ENCODE measurements around the gene KREMEN1. TPM values are rescaled to one million over a fixed set of nuclear protein-coding genes. Genes with fewer than 3 reads are reported as not detected.

The KREMEN1 gene
- total and polyA plus RNA-seq, 2 donors (not counting 1 experiment from before 2014, with no cell fraction given), result 0.01 TPM; not detected in 1

- H3K4me3 ChIP-seq (ENCODE audit: control extremely low read depth in 1 of 5, extremely low read depth in 1 of 5, insufficient read depth in 1 of 5, low read depth in 2 of 5, low read length in 4 of 5), result no peak overlapping the region
- H3K27ac ChIP-seq (ENCODE audit: low read length in 2 of 2), result no peak overlapping the region
- 99% methylated on average over 7 of the region's 9 CpGs for WGBS (ENCODE audit: insufficient coverage)
- no peak for ATAC-seq (ENCODE audit: low read depth)
- no peaks in the 10 kb centered on the region for H3K9me3 ChIP-seq (ENCODE audit: control extremely low read depth in 1 of 3, control insufficient read depth in 2 of 3, insufficient read depth in 1 of 3, low read length in 2 of 3)
- Mint-ChIP-seq H3K4me3 (no peak overlapping the region), H3K27me3 (peaks cover 53% of the 10 kb centered on the region), H3K4me1 (peaks cover 9% of the 10 kb centered on the region), H3K9me3 (ENCODE audit: insufficient read depth) (no peaks in the 10 kb centered on the region), H3K27ac (no peak overlapping the region)
- ChIA-PET POLR2A (no interaction called here), CTCF (no interaction called here)
- DNase-seq, result no peak
- H3K79me2 ChIP-seq (ENCODE audit: control insufficient read depth, insufficient read depth, low read length), result no peaks in the 10 kb centered on the region
- H4K20me1 ChIP-seq (ENCODE audit: control insufficient read depth, insufficient read depth, low read length, poor library complexity, severe bottlenecking), result no peaks in the 10 kb centered on the region
- H3K4me2 ChIP-seq (replicated peaks; ENCODE audit: low read depth, low read length, poor library complexity, severe bottlenecking), result no peak overlapping the region
- TF ChIP-seq EZH2 (IDR thresholded peaks at IDR 0.05; ENCODE audit: borderline replicate concordance, insufficient read depth, low read depth, low read length, poor library complexity, severe bottlenecking), result no peak
- TF ChIP-seq, protein P1, sequence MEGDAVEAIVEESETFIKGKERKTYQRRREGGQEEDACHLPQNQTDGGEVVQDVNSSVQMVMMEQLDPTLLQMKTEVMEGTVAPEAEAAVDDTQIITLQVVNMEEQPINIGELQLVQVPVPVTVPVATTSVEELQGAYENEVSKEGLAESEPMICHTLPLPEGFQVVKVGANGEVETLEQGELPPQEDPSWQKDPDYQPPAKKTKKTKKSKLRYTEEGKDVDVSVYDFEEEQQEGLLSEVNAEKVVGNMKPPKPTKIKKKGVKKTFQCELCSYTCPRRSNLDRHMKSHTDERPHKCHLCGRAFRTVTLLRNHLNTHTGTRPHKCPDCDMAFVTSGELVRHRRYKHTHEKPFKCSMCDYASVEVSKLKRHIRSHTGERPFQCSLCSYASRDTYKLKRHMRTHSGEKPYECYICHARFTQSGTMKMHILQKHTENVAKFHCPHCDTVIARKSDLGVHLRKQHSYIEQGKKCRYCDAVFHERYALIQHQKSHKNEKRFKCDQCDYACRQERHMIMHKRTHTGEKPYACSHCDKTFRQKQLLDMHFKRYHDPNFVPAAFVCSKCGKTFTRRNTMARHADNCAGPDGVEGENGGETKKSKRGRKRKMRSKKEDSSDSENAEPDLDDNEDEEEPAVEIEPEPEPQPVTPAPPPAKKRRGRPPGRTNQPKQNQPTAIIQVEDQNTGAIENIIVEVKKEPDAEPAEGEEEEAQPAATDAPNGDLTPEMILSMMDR (IDR thresholded peaks at IDR 0.05), result no peak
- no peaks in the 10 kb centered on the region for H3K36me3 ChIP-seq (replicated peaks in 1 of 2; ENCODE audit: control extremely low read depth in 1 of 2, control insufficient read depth in 1 of 2, extremely low read depth in 1 of 2, insufficient read depth in 2 of 2, low read length in 1 of 2)
- peaks cover 8 to 11% of the 10 kb centered on the region in 2 donors for H3K4me1 ChIP-seq (ENCODE audit: control insufficient read depth in 2 of 2, insufficient read depth in 2 of 2, low read length in 2 of 2)
- peaks cover 0 to 34% (median 14%) of the 10 kb centered on the region in 4 experiments for H3K27me3 ChIP-seq (replicated peaks in 1 of 4; ENCODE audit: control extremely low read depth in 1 of 4, control insufficient read depth in 3 of 4, insufficient read depth in 4 of 4, low read length in 3 of 4)
- H2AFZ ChIP-seq (ENCODE audit: insufficient read depth, low read depth, low read length, poor library complexity, severe bottlenecking), result no peak overlapping the region
- no peak overlapping the region for H3K9ac ChIP-seq (ENCODE audit: low read length)
- intact Hi-C loops (cut with micrococcal nuclease), result no loop called here
Measured at GRCh38 chr22:29150701-29151100, 77.9 kb downstream of the KREMEN1 start.

GRCh38 chr22:29151316-29151715 lies 78.5 kb downstream of the KREMEN1 start:
- H3K9me3 Mint-ChIP-seq (ENCODE audit: insufficient read depth), result no peaks in the 10 kb centered on the region
- H3K27ac Mint-ChIP-seq, result no peak overlapping the region
- DNase-seq, result no peak
- TF ChIP-seq, protein P1 (IDR thresholded peaks at IDR 0.05), result no peak
- no peak for TF ChIP-seq EZH2 (IDR thresholded peaks at IDR 0.05; ENCODE audit: borderline replicate concordance, insufficient read depth, low read depth, low read length, poor library complexity, severe bottlenecking)
- no peaks in the 10 kb centered on the region for H4K20me1 ChIP-seq (ENCODE audit: control insufficient read depth, insufficient read depth, low read length, poor library complexity, severe bottlenecking)
- ChIA-PET POLR2A (no interaction called here), CTCF (no interaction called here)
- H3K79me2 ChIP-seq (ENCODE audit: control insufficient read depth, insufficient read depth, low read length), result no peaks in the 10 kb centered on the region
- no peaks in the 10 kb centered on the region for H3K9me3 ChIP-seq (ENCODE audit: control extremely low read depth in 1 of 3, control insufficient read depth in 2 of 3, insufficient read depth in 1 of 3, low read length in 2 of 3)
- H3K4me3 ChIP-seq (ENCODE audit: control extremely low read depth in 1 of 5, extremely low read depth in 1 of 5, insufficient read depth in 1 of 5, low read depth in 2 of 5, low read length in 4 of 5), result no peak overlapping the region
- no peak for ATAC-seq (ENCODE audit: low read depth)
- intact Hi-C loops (cut with micrococcal nuclease), result no loop called here
- peaks cover 0 to 39% (median 16%) of the 10 kb centered on the region in 4 experiments for H3K27me3 ChIP-seq (replicated peaks in 1 of 4; ENCODE audit: control extremely low read depth in 1 of 4, control insufficient read depth in 3 of 4, insufficient read depth in 4 of 4, low read length in 3 of 4)
- no peak overlapping the region for H3K4me3 Mint-ChIP-seq
- no CpG with 5 or more reads among the region's 7 CpGs for WGBS (ENCODE audit: insufficient coverage)
- peaks cover 8 to 11% of the 10 kb centered on the region in 2 donors for H3K4me1 ChIP-seq (ENCODE audit: control insufficient read depth in 2 of 2, insufficient read depth in 2 of 2, low read length in 2 of 2)
- H3K27me3 Mint-ChIP-seq, result peaks cover 58% of the 10 kb centered on the region
- no peak overlapping the region for H3K4me2 ChIP-seq (replicated peaks; ENCODE audit: low read depth, low read length, poor library complexity, severe bottlenecking)
- H3K36me3 ChIP-seq (replicated peaks in 1 of 2; ENCODE audit: control extremely low read depth in 1 of 2, control insufficient read depth in 1 of 2, extremely low read depth in 1 of 2, insufficient read depth in 2 of 2, low read length in 1 of 2), result no peaks in the 10 kb centered on the region
- no peak overlapping the region for H3K27ac ChIP-seq (ENCODE audit: low read length in 2 of 2)
- H3K9ac ChIP-seq (ENCODE audit: low read length), result no peak overlapping the region
- peaks cover 9% of the 10 kb centered on the region for H3K4me1 Mint-ChIP-seq
- no peak overlapping the region for H2AFZ ChIP-seq (ENCODE audit: insufficient read depth, low read depth, low read length, poor library complexity, severe bottlenecking)
